HepG2 (cell line): Measurements from ENCODE around the gene ZFP3. TPM values are rescaled to one million over a fixed set of nuclear protein-coding genes. Genes with fewer than 3 reads are reported as not detected.

Experiments used
- BCLAF1 ChIP-seq: fragments of 450-650 bp; IDR thresholded peaks from 2 replicates; pipeline ENCODE4 v1.6.1; 2017; ENCODE audit warnings: mild to moderate bottlenecking
- ELF3 ChIP-seq: IDR thresholded peaks from 2 replicates; pipeline ENCODE4 v1.6.1; 2016; ENCODE audit warnings: missing genetic modification reagents, missing compliant biosample characterization
- FOSL2 ChIP-seq: sonication (generic); formaldehyde crosslinking; IDR thresholded peaks from 2 replicates; pipeline ENCODE4 v1.4.0; 2020; ENCODE audit warnings: missing genetic modification reagents
- HNRNPUL1 ChIP-seq: fragments of 200-400 bp; formaldehyde crosslinking; IDR thresholded peaks from 2 replicates; pipeline ENCODE4 v1.6.1; 2017; ENCODE audit warnings: low read depth, mild to moderate bottlenecking, low read length, moderate library complexity
- ISL2 ChIP-seq: sonication (generic); formaldehyde crosslinking; IDR thresholded peaks from 2 replicates; pipeline ENCODE4 v1.5.0; 2020; ENCODE audit warnings: missing genetic modification reagents
- KDM2A ChIP-seq: sonication (generic); formaldehyde crosslinking; IDR thresholded peaks from 2 replicates; pipeline ENCODE4 v1.4.0; 2020; ENCODE audit warnings: low read depth, missing genetic modification reagents, borderline replicate concordance
- MBD4 ChIP-seq: IDR thresholded peaks from 2 replicates; pipeline ENCODE4 v1.6.1; 2012; ENCODE audit warnings: low read length, inconsistent platforms, borderline replicate concordance
- SIX4 ChIP-seq: sonication (generic); formaldehyde crosslinking; IDR thresholded peaks from 2 replicates; pipeline ENCODE4 v1.4.0; 2020; ENCODE audit warnings: missing genetic modification reagents
- SMARCE1 ChIP-seq: fragments of 450-650 bp; IDR thresholded peaks from 2 replicates; pipeline ENCODE4 v1.6.1; 2017; ENCODE audit warnings: borderline replicate concordance
- SMC3 ChIP-seq: IDR thresholded peaks from 2 replicates; pipeline ENCODE4 v1.6.1; 2011; ENCODE audit warnings: low read length, improper control_type of control experiment
- THAP11 ChIP-seq: IDR thresholded peaks from 2 replicates; pipeline ENCODE4 v1.6.1; 2016; ENCODE audit warnings: missing biosample characterization, missing genetic modification reagents
- ZEB1 ChIP-seq: IDR thresholded peaks from 2 replicates; pipeline ENCODE4 v1.6.1; 2012; ENCODE audit warnings: mild to moderate bottlenecking, low read depth, inconsistent platforms; ENCODE audit not compliant: insufficient replicate concordance
- ZKSCAN1 ChIP-seq: fragments of 150-350 bp; IDR thresholded peaks from 2 replicates; pipeline ENCODE4 v1.6.1; 2014; ENCODE audit warnings: low read length
- ZKSCAN5 ChIP-seq: sonication (generic); formaldehyde crosslinking; IDR thresholded peaks from 2 replicates; pipeline ENCODE4 v1.5.1; 2020; ENCODE audit warnings: mild to moderate bottlenecking, missing genetic modification reagents
- ZNF503 ChIP-seq: sonication (generic); formaldehyde crosslinking; IDR thresholded peaks from 2 replicates; pipeline ENCODE4 v1.4.0; 2020; ENCODE audit warnings: missing genetic modification reagents
- ZNF550 ChIP-seq: sonication (generic); formaldehyde crosslinking; IDR thresholded peaks from 2 replicates; pipeline ENCODE4 v1.4.0; 2020; ENCODE audit warnings: mild to moderate bottlenecking, missing genetic modification reagents, borderline replicate concordance
- ZSCAN29 ChIP-seq: sonication (generic); formaldehyde crosslinking; conservative IDR thresholded peaks from 2 replicates; pipeline ENCODE4 v1.4.0; 2020; ENCODE audit warnings: mild to moderate bottlenecking, missing genetic modification reagents
- polyA plus RNA-seq, 8 experiments: library from polyadenylated mRNA; depleted of rRNA in 3 of 8; stranded (reverse) in 7 of 8; unstranded in 1 of 8; fragments of >200 nt; fragmentation: Illumina TruSeq in 4 of 8; extraction: Trizol in 4 of 8; gene quantifications; 2 replicates each; pipeline versions ENCODE4 v1.2.1 to v1.2.3, GENCODE V29; 2011 to 2016; ENCODE audit warnings: low read depth in 4 of 8, missing spikeins in 1 of 8, mixed read lengths in 1 of 8; ENCODE audit not compliant: insufficient read depth in 1 of 8
- total RNA-seq, 5 experiments: library from RNA; depleted of rRNA; stranded (reverse); fragments of >200 nt; fragmentation: Illumina TruSeq; extraction: Trizol; gene quantifications; 2 replicates each; pipeline ENCODE4 v1.2.3, GENCODE V29; 2016; ENCODE audit warnings: low read depth in 1 of 5
- TF ChIP-seq, protein P1 (sequence below): sonication (generic); formaldehyde crosslinking; IDR thresholded peaks from 2 replicates; pipeline ENCODE4 v1.9.0; 2021; ENCODE audit warnings: missing genetic modification reagents, borderline replicate concordance
- TF ChIP-seq, protein P2 (sequence below): sonication (generic); formaldehyde crosslinking; IDR thresholded peaks from 2 replicates; pipeline ENCODE4 v1.5.0; 2020; ENCODE audit warnings: missing genetic modification reagents
- TF ChIP-seq, protein P3 (sequence below): sonication (generic); formaldehyde crosslinking; IDR thresholded peaks from 2 replicates; pipeline ENCODE4 v1.5.0; 2020; ENCODE audit warnings: mild to moderate bottlenecking, missing genetic modification reagents

Gene ZFP3
- total and polyA plus RNA-seq, 2 of the 13 experiments (the other 11 are each of a cell fraction or from before 2014, with no cell fraction given), result not detected

DNA sequence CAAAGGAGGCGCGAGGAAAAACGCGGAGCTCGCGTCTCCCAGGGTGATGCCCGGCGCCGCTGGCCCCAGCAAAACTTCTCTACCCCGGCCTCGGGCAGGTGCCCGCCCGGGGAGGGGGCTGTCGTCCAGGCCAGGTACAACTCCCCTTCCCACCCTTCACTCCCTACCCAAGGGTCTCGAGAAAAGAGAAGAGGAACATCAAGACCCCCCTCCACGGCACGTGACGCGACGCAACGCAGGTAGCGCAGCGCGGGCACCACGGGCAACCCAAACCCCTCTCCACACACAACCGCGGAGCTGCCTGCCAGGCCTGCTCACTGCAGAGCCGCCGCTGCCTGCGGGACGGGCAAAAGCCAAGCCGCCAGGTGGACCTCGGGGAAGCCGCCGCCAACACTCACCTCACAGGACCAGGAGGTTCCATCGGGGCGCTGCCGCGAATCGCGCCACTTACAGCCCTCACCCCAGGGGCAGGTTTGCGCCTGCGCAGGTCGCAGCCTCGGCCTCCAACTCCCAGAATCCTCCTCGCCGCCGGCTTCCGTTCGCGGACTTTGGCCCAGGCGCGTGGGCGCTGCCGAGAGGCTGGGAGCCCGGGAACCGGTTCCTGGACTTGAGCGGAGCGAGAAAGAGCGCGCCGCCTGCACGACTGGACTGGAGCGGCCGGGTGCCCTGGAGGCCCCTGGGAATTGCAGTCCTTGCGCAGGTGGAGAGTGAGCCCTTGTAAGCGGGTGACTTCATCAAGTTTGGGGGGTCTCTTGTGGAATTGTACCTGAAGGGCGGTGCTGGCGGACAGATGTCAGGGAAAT is 33.3 kb downstream of the ZFP3 start, which contains the start of gene ZNF232 (continued):
- 0 out of 2 replicates have a peak, but pooled peaks have one; percentile 45 for TF ChIP-seq ZSCAN29 (CRISPR knock-in tag)
- TF ChIP-seq MBD4, result no peak
- no peak for TF ChIP-seq ZEB1
- no peak; the same call in 1 of the 2 replicates for TF ChIP-seq FOSL2 (CRISPR knock-in tag)
- TF ChIP-seq ZNF550 (CRISPR knock-in tag), result peak; percentile 60; the same call in 1 of the 2 replicates
- TF ChIP-seq ZKSCAN1, result no peak
- no peak for TF ChIP-seq SMARCE1
- TF ChIP-seq BCLAF1, result no peak
- TF ChIP-seq, protein P1, sequence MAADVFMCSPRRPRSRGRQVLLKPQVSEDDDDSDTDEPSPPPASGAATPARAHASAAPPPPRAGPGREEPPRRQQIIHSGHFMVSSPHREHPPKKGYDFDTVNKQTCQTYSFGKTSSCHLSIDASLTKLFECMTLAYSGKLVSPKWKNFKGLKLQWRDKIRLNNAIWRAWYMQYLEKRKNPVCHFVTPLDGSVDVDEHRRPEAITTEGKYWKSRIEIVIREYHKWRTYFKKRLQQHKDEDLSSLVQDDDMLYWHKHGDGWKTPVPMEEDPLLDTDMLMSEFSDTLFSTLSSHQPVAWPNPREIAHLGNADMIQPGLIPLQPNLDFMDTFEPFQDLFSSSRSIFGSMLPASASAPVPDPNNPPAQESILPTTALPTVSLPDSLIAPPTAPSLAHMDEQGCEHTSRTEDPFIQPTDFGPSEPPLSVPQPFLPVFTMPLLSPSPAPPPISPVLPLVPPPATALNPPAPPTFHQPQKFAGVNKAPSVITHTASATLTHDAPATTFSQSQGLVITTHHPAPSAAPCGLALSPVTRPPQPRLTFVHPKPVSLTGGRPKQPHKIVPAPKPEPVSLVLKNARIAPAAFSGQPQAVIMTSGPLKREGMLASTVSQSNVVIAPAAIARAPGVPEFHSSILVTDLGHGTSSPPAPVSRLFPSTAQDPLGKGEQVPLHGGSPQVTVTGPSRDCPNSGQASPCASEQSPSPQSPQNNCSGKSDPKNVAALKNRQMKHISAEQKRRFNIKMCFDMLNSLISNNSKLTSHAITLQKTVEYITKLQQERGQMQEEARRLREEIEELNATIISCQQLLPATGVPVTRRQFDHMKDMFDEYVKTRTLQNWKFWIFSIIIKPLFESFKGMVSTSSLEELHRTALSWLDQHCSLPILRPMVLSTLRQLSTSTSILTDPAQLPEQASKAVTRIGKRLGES, result no peak
- no peak for TF ChIP-seq SMC3
- TF ChIP-seq HNRNPUL1, result 0 out of 2 replicates have a peak, but pooled peaks have one; percentile 50
- TF ChIP-seq ZNF503 (CRISPR knock-in tag), result peak; percentile 72; the same call in 1 of the 2 replicates
- peak; percentile 85; the same call in 1 of the 2 replicates for TF ChIP-seq ELF3 (CRISPR knock-in tag)
- TF ChIP-seq, protein P2, sequence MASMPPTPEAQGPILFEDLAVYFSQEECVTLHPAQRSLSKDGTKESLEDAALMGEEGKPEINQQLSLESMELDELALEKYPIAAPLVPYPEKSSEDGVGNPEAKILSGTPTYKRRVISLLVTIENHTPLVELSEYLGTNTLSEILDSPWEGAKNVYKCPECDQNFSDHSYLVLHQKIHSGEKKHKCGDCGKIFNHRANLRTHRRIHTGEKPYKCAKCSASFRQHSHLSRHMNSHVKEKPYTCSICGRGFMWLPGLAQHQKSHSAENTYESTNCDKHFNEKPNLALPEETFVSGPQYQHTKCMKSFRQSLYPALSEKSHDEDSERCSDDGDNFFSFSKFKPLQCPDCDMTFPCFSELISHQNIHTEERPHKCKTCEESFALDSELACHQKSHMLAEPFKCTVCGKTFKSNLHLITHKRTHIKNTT (CRISPR knock-in tag), result no peak
- TF ChIP-seq, protein P3, sequence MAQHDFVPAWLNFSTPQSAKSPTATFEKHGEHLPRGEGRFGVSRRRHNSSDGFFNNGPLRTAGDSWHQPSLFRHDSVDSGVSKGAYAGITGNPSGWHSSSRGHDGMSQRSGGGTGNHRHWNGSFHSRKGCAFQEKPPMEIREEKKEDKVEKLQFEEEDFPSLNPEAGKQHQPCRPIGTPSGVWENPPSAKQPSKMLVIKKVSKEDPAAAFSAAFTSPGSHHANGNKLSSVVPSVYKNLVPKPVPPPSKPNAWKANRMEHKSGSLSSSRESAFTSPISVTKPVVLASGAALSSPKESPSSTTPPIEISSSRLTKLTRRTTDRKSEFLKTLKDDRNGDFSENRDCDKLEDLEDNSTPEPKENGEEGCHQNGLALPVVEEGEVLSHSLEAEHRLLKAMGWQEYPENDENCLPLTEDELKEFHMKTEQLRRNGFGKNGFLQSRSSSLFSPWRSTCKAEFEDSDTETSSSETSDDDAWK (CRISPR knock-in tag), result no peak
- peak; percentile 71 for TF ChIP-seq ISL2 (CRISPR knock-in tag)
- no peak for TF ChIP-seq ZKSCAN5 (CRISPR knock-in tag)
- TF ChIP-seq SIX4 (CRISPR knock-in tag), result 0 out of 2 replicates have a peak, but pooled peaks have one; percentile 37
- peak; percentile 98 for TF ChIP-seq THAP11 (CRISPR knock-in tag)
- TF ChIP-seq KDM2A (CRISPR knock-in tag), result peak; percentile 87; the same call in 1 of the 2 replicates
